Endometrial microvascular endothelial cells (primary cell): ENCODE measurements around the gene MLLT10. TPM values are rescaled to one million over a fixed set of nuclear protein-coding genes. Genes with fewer than 3 reads are reported as not detected.
"Not testable (repeated sequence)": the region's sequence is repeated elsewhere in the genome, so short reads cannot be mapped to it uniquely, and the experiment has no call there.

Experiments
- in situ Hi-C: cut with HindIII; loops from 2 replicates; pipeline ENCODE4 v1.10.0; 2017; ENCODE audit warnings: low sequenced_read_pairs, low pct_unique_long_range_greater_than_20kb; ENCODE audit errors: inconsistent ontology term
- total RNA-seq: library from RNA; depleted of rRNA; stranded (reverse); fragments of >200 nt; gene quantifications from one replicate; pipeline ENCODE4 v1.2.3, GENCODE V29; 2015; ENCODE audit errors: inconsistent ontology term

Gene MLLT10
- total RNA-seq, 1 donor from 2014 or later = 19.2 TPM

- in situ Hi-C loops = no loop called here
These were observed 1.5 kb downstream of the MLLT10 start for GRCh38 chr10:21535494-21535965.

GRCh38 chr10:21535976-21536375, 1.9 kb downstream of the MLLT10 start:
- in situ Hi-C loops = not testable (repeated sequence)

GRCh38 chr10:21536874-21537273, 2.8 kb downstream of the MLLT10 start:
- in situ Hi-C loops = no loop called here

GRCh38 chr10:21540701-21541100, 6.7 kb downstream of the MLLT10 start:
- in situ Hi-C loops = not testable (repeated sequence)

GRCh38 chr10:21547246-21547645, 13.2 kb downstream of the MLLT10 start:
- in situ Hi-C loops = no loop called here

GRCh38 chr10:21552638-21553037, 18.6 kb downstream of the MLLT10 start:
- in situ Hi-C loops = no loop called here

GRCh38 chr10:21556527-21556926, 22.5 kb downstream of the MLLT10 start:
- in situ Hi-C loops = no loop called here

- in situ Hi-C loops = not testable (repeated sequence)
These were observed 25.0 kb downstream of the MLLT10 start for GRCh38 chr10:21558984-21559383.

- in situ Hi-C loops = no loop called here
These were observed 36.9 kb downstream of the MLLT10 start for GRCh38 chr10:21570761-21571521.

- in situ Hi-C loops = no loop called here
These were observed 38.5 kb downstream of the MLLT10 start for GRCh38 chr10:21572578-21572977.

- in situ Hi-C loops = not testable (repeated sequence)
These were observed 40.5 kb downstream of the MLLT10 start for GRCh38 chr10:21574514-21574913.

- in situ Hi-C loops = no loop called here
These were observed 45.3 kb downstream of the MLLT10 start for GRCh38 chr10:21579291-21579690.

GRCh38 chr10:21581421-21581834, 47.4 kb downstream of the MLLT10 start:
- in situ Hi-C loops = not testable (repeated sequence)

GRCh38 chr10:21584834-21585530, 51.0 kb downstream of the MLLT10 start:
- in situ Hi-C loops = no loop called here

GRCh38 chr10:21587391-21587790, 53.4 kb downstream of the MLLT10 start:
- in situ Hi-C loops = no loop called here

GRCh38 chr10:21588159-21588558, 54.1 kb downstream of the MLLT10 start:
- in situ Hi-C loops = not testable (repeated sequence)

GRCh38 chr10:21593986-21594385, 60.0 kb downstream of the MLLT10 start:
- in situ Hi-C loops = no loop called here

- in situ Hi-C loops = no loop called here
These were observed 65.5 kb downstream of the MLLT10 start for GRCh38 chr10:21599582-21599981.

- in situ Hi-C loops = no loop called here
These were observed 66.9 kb downstream of the MLLT10 start for GRCh38 chr10:21600804-21601433.

- in situ Hi-C loops = no loop called here
These were observed 68.3 kb downstream of the MLLT10 start for GRCh38 chr10:21602313-21602712.
